SU-DHL-6 (cell line): ENCODE results near the gene CREBBP.

Experiments used
- CTCF ChIP-seq: fragments of 200-600 bp; sonication (generic); IDR thresholded peaks from one replicate; pipeline ENCODE4 v1.5.1; 2017; ENCODE audit warnings: antibody characterized with exemption, mild to moderate bottlenecking, low read length, moderate library complexity; ENCODE audit not compliant: insufficient read depth, poor library complexity, severe bottlenecking
- EZH2phosphoT487 ChIP-seq: fragments of 200-600 bp; sonication (generic), shearing (Covaris generic); conservative IDR thresholded peaks from 2 replicates; pipeline ENCODE4 v1.6.1; 2018; ENCODE audit warnings: mild to moderate bottlenecking, antibody characterized with exemption, low read length, moderate library complexity, mixed read lengths

GRCh38 chr16:3922241-3922640 lies 41.7 kb upstream of the CREBBP start:
- TF ChIP-seq CTCF = no peak
- TF ChIP-seq EZH2phosphoT487 = no peak
